GM12878 (cell line): Measurements from ENCODE around the gene GSTT4. TPM values are rescaled to one million over a fixed set of nuclear protein-coding genes. Genes with fewer than 3 reads are reported as not detected.

ENCODE experiments used
- ATAC-seq: fragments of 200-7000 bp; cut with Tn5 transposase; 3 replicates; pipeline ENCODE4 v1.9.1; 2020; ENCODE audit warnings: mild to moderate bottlenecking, moderate library complexity
- BruUV-seq: library from RNA; stranded (reverse); fragments of 400-500 nt; replicated peaks from 2 replicates; lab custom pipeline; 2021; lab: Mats Ljungman, UMichigan
- CTCF ChIA-PET: fragments of 300-600 bp; sonication (Branson Sonifier 250); formaldehyde crosslinking; extraction: SDS; loops from one replicate; lab custom pipeline; 2021; ENCODE audit warnings: inconsistent platforms; lab: Yijun Ruan, JAX
- POLR2A ChIA-PET: fragments of 350-600 bp; formaldehyde crosslinking; extraction: SDS; loops from one replicate; lab custom pipeline; 2021; ENCODE audit warnings: inconsistent platforms; lab: Charles Lee
- RAD21 ChIA-PET: fragments of 300-600 bp; sonication (Branson Sonifier 250); formaldehyde crosslinking; loops from one replicate; lab custom pipeline; 2023; ENCODE audit warnings: antibody characterized with exemption; ENCODE audit not compliant: unreplicated experiment; lab: Charles Lee
- SMC1A ChIA-PET: fragments of 300-600 bp; sonication (Branson Sonifier 250); formaldehyde crosslinking; loops from one replicate; lab custom pipeline; 2023; ENCODE audit not compliant: unreplicated experiment, uncharacterized antibody; lab: Charles Lee
- DNase-seq: peaks from one replicate; pipeline ENCODE4 v3.0.0-alpha.2; 2011; ENCODE audit warnings: low read depth, low spot score
- FAIRE-seq: peaks from 3 replicates; lab custom pipeline; 2011; peaks lifted over from hg19 to GRCh38; lab: Jason Lieb, UNC
- H2AFZ ChIP-seq: 2 replicates; pipeline ENCODE4 v1.6.0; 2011; ENCODE audit warnings: low read depth, low read length, control low read depth; ENCODE audit not compliant: control insufficient read depth
- H3K27ac ChIP-seq: 2 replicates; pipeline ENCODE4 v1.5.1; 2011; ENCODE audit warnings: control low read depth; ENCODE audit not compliant: control insufficient read depth, insufficient read depth
- H3K27me3 ChIP-seq, 2 experiments: replicated peaks in 1 of 2; 2 replicates each; pipeline versions ENCODE4 v1.6.0 to v1.6.1; 2011; ENCODE audit warnings: low read length in 1 of 2; ENCODE audit not compliant: control insufficient read depth in 2 of 2, insufficient read depth in 2 of 2
- H3K36me3 ChIP-seq, 2 experiments: 2 replicates each; pipeline ENCODE4 v1.5.1; 2011; ENCODE audit warnings: low read length in 1 of 2; ENCODE audit not compliant: control insufficient read depth in 2 of 2, insufficient read depth in 2 of 2
- H3K4me1 ChIP-seq: 2 replicates; pipeline ENCODE4 v1.6.1; 2011; ENCODE audit warnings: mild to moderate bottlenecking, low read length, moderate library complexity, mixed read lengths; ENCODE audit not compliant: control insufficient read depth, insufficient read depth
- H3K4me2 ChIP-seq: 2 replicates; pipeline ENCODE4 v1.6.0; 2011; ENCODE audit warnings: control low read depth; ENCODE audit not compliant: control insufficient read depth, insufficient read depth
- H3K4me3 ChIP-seq: fragments of 200-600 bp; sonication (generic); 2 replicates; pipeline ENCODE4 v1.5.1; 2016
- H3K79me2 ChIP-seq: 2 replicates; pipeline ENCODE4 v1.6.0; 2011; ENCODE audit warnings: low read length; ENCODE audit not compliant: control insufficient read depth, insufficient read depth
- H3K9ac ChIP-seq: 2 replicates; pipeline ENCODE4 v1.8.0; 2011; ENCODE audit warnings: low read length, control low read depth, mixed read lengths; ENCODE audit not compliant: control insufficient read depth, insufficient read depth
- H3K9me3 ChIP-seq: replicated peaks from 3 replicates; pipeline ENCODE4 v1.5.1; 2011; ENCODE audit warnings: mild to moderate bottlenecking, low read length; ENCODE audit not compliant: control insufficient read depth, insufficient read depth
- H4K20me1 ChIP-seq: 2 replicates; pipeline ENCODE4 v1.6.0; 2011; ENCODE audit not compliant: control insufficient read depth, insufficient read depth
- ASH2L ChIP-seq: fragments of 300-600, 200-600 bp; sonication (generic); IDR thresholded peaks from 2 replicates; pipeline ENCODE4 v1.6.1; 2017; ENCODE audit warnings: low read depth, mild to moderate bottlenecking, borderline replicate concordance
- CBFB ChIP-seq: IDR thresholded peaks from 2 replicates; pipeline ENCODE4 v1.6.1; 2016; ENCODE audit warnings: antibody characterized with exemption, low read depth
- CREM ChIP-seq: IDR thresholded peaks from 2 replicates; pipeline ENCODE4 v1.6.1; 2014; ENCODE audit warnings: antibody characterized with exemption, low read depth
- GABPA ChIP-seq: IDR thresholded peaks from 2 replicates; pipeline ENCODE4 v1.6.1; 2014; ENCODE audit warnings: antibody characterized with exemption, low read depth, mild to moderate bottlenecking, inconsistent platforms
- JUND ChIP-seq: IDR thresholded peaks from 2 replicates; pipeline ENCODE4 v1.6.1; 2012; ENCODE audit warnings: low read depth, mild to moderate bottlenecking, low read length, improper control_type of control experiment, moderate library complexity
- POLR2AphosphoS2 ChIP-seq: IDR thresholded peaks from 2 replicates; pipeline ENCODE4 v1.6.1; 2011; ENCODE audit warnings: low read depth, mild to moderate bottlenecking, low read length, improper control_type of control experiment, moderate library complexity
- RBBP5 ChIP-seq: fragments of 200-600 bp; sonication (generic); conservative IDR thresholded peaks from 2 replicates; pipeline ENCODE4 v1.6.1; 2016
- REST ChIP-seq: IDR thresholded peaks from 2 replicates; pipeline ENCODE4 v1.6.1; 2012; ENCODE audit warnings: mild to moderate bottlenecking, low read depth, low read length
- RFX5 ChIP-seq: IDR thresholded peaks from 2 replicates; pipeline ENCODE4 v1.6.1; 2011; ENCODE audit warnings: low read depth, low read length, improper control_type of control experiment
- STAT3 ChIP-seq: IDR thresholded peaks from 2 replicates; pipeline ENCODE4 v1.6.1; 2011; ENCODE audit warnings: low read depth, low read length, improper control_type of control experiment
- TAF1 ChIP-seq: IDR thresholded peaks from 2 replicates; pipeline ENCODE4 v1.6.1; 2011; ENCODE audit warnings: mild to moderate bottlenecking, low read depth, low read length, borderline replicate concordance
- YY1 ChIP-seq: IDR thresholded peaks from 2 replicates; pipeline ENCODE4 v1.6.1; 2011; ENCODE audit warnings: low read depth, mild to moderate bottlenecking, low read length
- ZNF217 ChIP-seq: fragments of 450-650 bp; IDR thresholded peaks from 2 replicates; pipeline ENCODE4 v1.6.1; 2017; ENCODE audit warnings: antibody characterized with exemption, mild to moderate bottlenecking
- WGBS: methylation state at CpG from one replicate; pipeline ENCODE4 v1.1.6; 2016; ENCODE audit warnings: low lambda C conversion rate; ENCODE audit not compliant: insufficient replicate concordance, insufficient coverage; ENCODE audit errors: missing lambda C conversion rate; 5-methylcytosine and 5-hydroxymethylcytosine counted together
- in situ Hi-C: fragments of 300-500 bp; cut with MboI; formaldehyde crosslinking; loops from 9 replicates; pipeline ENCODE4 v1.14.3; 2018; ENCODE audit warnings: mixed read lengths
- intact Hi-C: fragments of 100-400 bp; cut with micrococcal nuclease; formaldehyde crosslinking; loops from one replicate; pipeline ENCODE4 v1.14.2; 2022; ENCODE audit not compliant: unreplicated experiment
- polyA plus RNA-seq, 11 experiments: library from polyadenylated mRNA; depleted of rRNA in 4 of 11; unstranded in 6 of 11; stranded (reverse) in 5 of 11; fragments of >200 nt; fragmentation: Nextera tagmentation in 4 of 11; fragmentation: Illumina TruSeq in 1 of 11; extraction: Ambion mirVana in 4 of 11; extraction: Trizol in 1 of 11; gene quantifications; 1 replicate in 1 of 11; 2 replicates in 10 of 11; pipeline versions ENCODE4 v1.2.1 to v1.2.3, GENCODE V29; 2011 to 2016; ENCODE audit warnings: inconsistent platforms in 2 of 11, missing spikeins in 2 of 11, low read depth in 1 of 11
- total RNA-seq, 4 experiments: library from RNA; depleted of rRNA in 3 of 4; stranded (reverse); fragments of >200 nt in 3 of 4; fragmentation: Illumina TruSeq in 1 of 4; extraction: Trizol in 1 of 4; gene quantifications; 2 replicates each; pipeline versions ENCODE4 v1.2.1 to v1.2.3, GENCODE V29; 2013 to 2021
- TF ChIP-seq, protein P1 (sequence below): IDR thresholded peaks from 2 replicates; pipeline ENCODE4 v1.6.1; 2012; ENCODE audit warnings: low read depth, low read length, improper control_type of control experiment

The GSTT4 gene
- total and polyA plus RNA-seq, 10 of the 15 experiments (the other 5 are each of a cell fraction or from before 2014, with no cell fraction given), result not detected

DNA sequence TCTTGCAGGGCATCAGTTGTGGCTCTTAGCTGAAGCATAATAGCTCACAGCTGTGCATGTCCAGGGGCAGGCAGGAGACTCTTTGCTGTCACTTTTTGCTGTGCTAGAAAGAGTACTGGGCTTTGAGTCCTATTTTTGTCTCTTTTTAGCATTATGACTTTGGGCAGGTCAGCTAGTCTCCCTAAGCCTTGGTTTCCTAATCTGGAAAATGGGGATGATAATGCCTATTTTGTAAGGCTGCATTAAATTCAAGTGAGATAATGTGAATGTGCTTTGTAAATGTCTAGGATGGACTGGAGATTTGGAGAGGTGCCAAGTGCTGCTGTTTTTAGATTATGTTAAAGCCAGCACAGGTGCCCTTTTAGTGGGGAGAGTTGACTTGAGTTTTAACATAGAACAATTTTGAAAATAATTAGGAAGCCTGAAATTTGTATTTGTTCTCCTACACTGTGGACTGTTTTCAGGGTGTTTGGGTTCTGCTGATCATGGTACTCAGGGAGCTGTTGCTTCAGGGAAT, 25.0 kb upstream of the GSTT4 start:
- RAD21 ChIA-PET, result interaction anchor here (1.0 kb wide), 1 partner anchor 17 kb away, joined by 3 read pairs; no protein-coding TSS in a partner anchor
- Histone ChIP-seq H4K20me1 (peaks cover 5% of the 10 kb centered on the region; the same call in 1 of the 2 replicates), H3K27ac (no peak overlapping the region), H3K4me1 (no peaks in the 10 kb centered on the region), H3K9ac (no peak overlapping the region), H2AFZ (no peak overlapping the region), H3K79me2 (peaks cover 14% of the 10 kb centered on the region), H3K27me3 (no peaks in the 10 kb centered on the region), H3K36me3 (peaks cover 3% of the 10 kb centered on the region in 2 experiments; a peak in 3 of 4 replicates), H3K4me3 (no peak overlapping the region), H3K9me3 (no peaks in the 10 kb centered on the region), H3K4me2 (no peak overlapping the region)
- no TSS peak for BruUV-seq
- SMC1A ChIA-PET, result interaction anchor here (0.9 kb wide), 1 partner anchor 8 kb away, joined by 3 read pairs; no protein-coding TSS in a partner anchor
- in situ Hi-C loops, result no loop called here
- CTCF ChIA-PET, result interaction anchor here (0.6 to 1.5 kb wide), 5 partner anchors 11 to 394 kb away, joined by 3 to 4 read pairs (median 3); no protein-coding TSS in a partner anchor
- no peak for FAIRE-seq
- no peak for ATAC-seq
- DNase-seq, result no peak
- intact Hi-C loops, result no loop called here
- POLR2A ChIA-PET, result interaction anchor here (0.5 to 1.9 kb wide), 2 partner anchors 10 to 109 kb away, joined by 3 to 7 read pairs; no protein-coding TSS in a partner anchor
- TF ChIP-seq JUND (no peak), RFX5 (no peak), CREM (no peak), CBFB (no peak)

DNA sequence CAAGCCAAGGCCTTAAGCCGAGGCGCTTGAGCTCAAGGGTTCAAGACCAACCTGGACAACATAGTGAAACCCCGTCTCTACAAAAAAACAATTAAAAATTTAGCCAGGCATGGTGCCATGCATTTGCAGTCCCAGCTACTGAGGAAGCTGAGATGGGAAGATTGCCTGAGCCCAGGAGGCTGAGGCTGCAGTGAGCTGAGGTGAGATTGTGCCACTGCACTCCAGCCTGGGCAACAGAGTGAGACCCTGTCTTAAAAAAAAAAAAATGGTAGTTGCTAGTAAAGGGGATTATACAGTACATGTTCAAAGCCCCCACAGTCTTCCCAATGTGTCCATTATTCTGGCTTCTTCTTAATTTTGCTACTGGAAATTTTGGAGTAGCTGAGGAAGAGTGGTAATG, 24.1 kb upstream of the GSTT4 start:
- DNase-seq (no peak), ATAC-seq (no peak), FAIRE-seq (no peak)
- no peaks in the 10 kb centered on the region for H3K27me3 ChIP-seq
- no peaks in the 10 kb centered on the region for H3K9me3 ChIP-seq
- H3K36me3 ChIP-seq, result peaks cover 1 to 3% of the 10 kb centered on the region in 2 experiments; a peak in 3 of 4 replicates
- peaks cover 15% of the 10 kb centered on the region for H3K79me2 ChIP-seq
- no peak overlapping the region for H3K4me3 ChIP-seq
- WGBS, result 88% methylated on average over 3 of the region's 3 CpGs
- H4K20me1 ChIP-seq, result peaks cover 5% of the 10 kb centered on the region; the same call in 1 of the 2 replicates
- no peak overlapping the region for H2AFZ ChIP-seq
- ChIA-PET CTCF (interaction anchor here (1.1 to 1.2 kb wide), 2 partner anchors 12 to 73 kb away, joined by 3 read pairs; no protein-coding TSS in a partner anchor), RAD21 (interaction anchor here (1.0 kb wide), 1 partner anchor 17 kb away, joined by 3 read pairs; no protein-coding TSS in a partner anchor), POLR2A (interaction anchor here (0.5 to 1.9 kb wide), 4 partner anchors 11 to 673 kb away, joined by 3 to 7 read pairs (median 3); no protein-coding TSS in a partner anchor), SMC1A (interaction anchor here (0.9 kb wide), 1 partner anchor 9 kb away, joined by 3 read pairs; no protein-coding TSS in a partner anchor)
- BruUV-seq, result no TSS peak
- no peaks in the 10 kb centered on the region for H3K4me1 ChIP-seq
- no peak overlapping the region for H3K4me2 ChIP-seq
- in situ Hi-C loops (no loop called here), intact Hi-C loops (no loop called here)
- H3K27ac ChIP-seq, result no peak overlapping the region
- H3K9ac ChIP-seq, result no peak overlapping the region
- TF ChIP-seq TAF1 (no peak), STAT3 (no peak), ZNF217 (no peak), POLR2AphosphoS2 (no peak), REST (no peak), GABPA (no peak), ASH2L (no peak), RBBP5 (no peak), YY1 (no peak)
- TF ChIP-seq, protein P1, sequence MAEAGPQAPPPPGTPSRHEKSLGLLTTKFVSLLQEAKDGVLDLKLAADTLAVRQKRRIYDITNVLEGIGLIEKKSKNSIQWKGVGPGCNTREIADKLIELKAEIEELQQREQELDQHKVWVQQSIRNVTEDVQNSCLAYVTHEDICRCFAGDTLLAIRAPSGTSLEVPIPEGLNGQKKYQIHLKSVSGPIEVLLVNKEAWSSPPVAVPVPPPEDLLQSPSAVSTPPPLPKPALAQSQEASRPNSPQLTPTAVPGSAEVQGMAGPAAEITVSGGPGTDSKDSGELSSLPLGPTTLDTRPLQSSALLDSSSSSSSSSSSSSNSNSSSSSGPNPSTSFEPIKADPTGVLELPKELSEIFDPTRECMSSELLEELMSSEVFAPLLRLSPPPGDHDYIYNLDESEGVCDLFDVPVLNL, result no peak
